ENCODE results near the gene MS4A14. TPM values are rescaled to one million over a fixed set of nuclear protein-coding genes. Genes with fewer than 3 reads are reported as not detected.

MS4A14 gene
- total and polyA plus RNA-seq, 2 experiments from 2014 or later, result not detected

DNA sequence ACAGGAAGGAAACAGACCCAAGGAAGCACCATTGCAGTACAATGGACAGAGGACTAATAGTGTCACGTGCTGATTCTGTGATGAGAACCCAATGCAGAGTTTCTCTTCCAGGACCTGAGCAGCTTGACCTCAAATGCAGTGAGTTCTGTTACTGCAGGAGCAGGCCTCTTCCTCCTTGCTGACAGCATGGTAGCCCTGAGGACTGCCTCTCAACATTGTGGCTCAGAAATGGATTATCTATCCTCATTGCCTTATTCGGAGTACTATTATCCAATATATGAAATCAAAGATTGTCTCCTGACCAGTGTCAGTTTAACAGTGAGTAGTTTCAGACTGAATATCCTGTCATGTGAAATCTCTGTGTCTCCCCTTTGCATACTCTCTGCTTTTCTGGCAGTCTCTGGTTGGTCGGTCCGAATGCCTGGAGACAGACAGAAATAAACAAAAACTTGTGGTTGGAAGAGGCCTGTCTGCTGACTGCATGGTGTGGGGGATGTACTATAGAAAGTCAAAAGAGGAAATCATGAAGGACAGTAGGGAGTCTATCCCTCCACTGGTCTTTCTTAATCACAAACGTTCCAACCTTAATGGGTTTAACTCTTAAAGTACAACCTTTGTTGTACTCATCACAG lies 6.9 kb upstream of the MS4A14 start:
- Mint-ChIP-seq H3K4me1 (no peaks in the 10 kb centered on the region), H3K27me3 (ENCODE audit: insufficient read depth, low read depth, poor library complexity) (peaks cover 1% of the 10 kb centered on the region), H3K27ac (no peak overlapping the region), H3K36me3 (ENCODE audit: low read depth) (no peaks in the 10 kb centered on the region), H3K9me3 (no peaks in the 10 kb centered on the region; the same call in 2 of the 3 replicates), H3K4me3 (no peak overlapping the region)
- Histone ChIP-seq H3K79me2 (replicated peaks; ENCODE audit: insufficient read depth) (no peaks in the 10 kb centered on the region), H4K20me1 (replicated peaks; ENCODE audit: insufficient read depth) (no peaks in the 10 kb centered on the region), H3F3A (replicated peaks; ENCODE audit: low read depth) (no peaks in the 10 kb centered on the region), H3K27me3 (ENCODE audit: insufficient read depth) (no peaks in the 10 kb centered on the region), H3K36me3 (ENCODE audit: insufficient read depth) (no peaks in the 10 kb centered on the region), H3K4me1 (ENCODE audit: insufficient read depth) (no peaks in the 10 kb centered on the region), H2AFZ (no peak overlapping the region), H3K4me2 (no peak overlapping the region), H3K27ac (ENCODE audit: low read depth) (no peak overlapping the region), H3K9me2 (ENCODE audit: insufficient read depth) (peaks cover 28% of the 10 kb centered on the region), H3K4me3 (no peak overlapping the region)
- no peak for ATAC-seq
- DNase-seq (ENCODE audit: low spot score), result no peak
- TF ChIP-seq POLR2AphosphoS5 (IDR thresholded peaks at IDR 0.05; ENCODE audit: low read depth), result no peak
- TF ChIP-seq STAT1 (IDR thresholded peaks at IDR 0.05; ENCODE audit: unreplicated experiment), result no peak
- no peak for TF ChIP-seq NANOG (IDR thresholded peaks at IDR 0.05; ENCODE audit: borderline replicate concordance)

DNA sequence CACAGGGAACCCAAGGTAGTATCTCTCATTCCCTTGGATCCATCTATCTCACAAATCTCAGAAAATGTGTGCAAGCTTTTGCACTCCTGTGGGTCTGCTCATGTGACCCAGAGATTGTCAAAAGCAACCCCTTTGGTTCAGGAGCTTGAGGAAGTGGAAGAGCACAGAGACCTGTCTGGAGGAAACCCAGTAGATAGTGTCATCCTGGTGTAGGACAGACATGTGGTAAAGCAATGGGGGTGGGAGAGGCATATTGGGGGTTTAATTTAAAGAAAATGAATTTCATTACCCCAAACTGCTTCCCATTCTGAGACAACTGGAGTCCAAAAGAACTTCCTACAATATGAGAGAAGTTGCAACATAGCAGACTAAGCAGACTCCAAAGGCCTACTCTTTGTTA lies 5.8 kb upstream of the MS4A14 start:
- Mint-ChIP-seq H3K27ac (no peak overlapping the region), H3K27me3 (ENCODE audit: insufficient read depth, low read depth, poor library complexity) (peaks cover 1% of the 10 kb centered on the region), H3K36me3 (ENCODE audit: low read depth) (no peaks in the 10 kb centered on the region), H3K4me3 (no peak overlapping the region), H3K9me3 (no peaks in the 10 kb centered on the region; the same call in 2 of the 3 replicates), H3K4me1 (no peaks in the 10 kb centered on the region)
- H3K79me2 ChIP-seq (replicated peaks; ENCODE audit: insufficient read depth), result no peaks in the 10 kb centered on the region
- no peaks in the 10 kb centered on the region for H4K20me1 ChIP-seq (replicated peaks; ENCODE audit: insufficient read depth)
- no peaks in the 10 kb centered on the region for H3F3A ChIP-seq (replicated peaks; ENCODE audit: low read depth)
- H3K4me1 ChIP-seq (ENCODE audit: insufficient read depth), result no peaks in the 10 kb centered on the region
- no peak overlapping the region for H3K4me2 ChIP-seq
- H3K27me3 ChIP-seq (ENCODE audit: insufficient read depth), result no peaks in the 10 kb centered on the region
- ATAC-seq (no peak), DNase-seq (ENCODE audit: low spot score) (no peak)
- no peak overlapping the region for H2AFZ ChIP-seq
- H3K27ac ChIP-seq (ENCODE audit: low read depth), result no peak overlapping the region
- no peaks in the 10 kb centered on the region for H3K36me3 ChIP-seq (ENCODE audit: insufficient read depth)
- H3K9me2 ChIP-seq (ENCODE audit: insufficient read depth), result peaks cover 23% of the 10 kb centered on the region
- no peak overlapping the region for H3K4me3 ChIP-seq
- TF ChIP-seq, protein P1, sequence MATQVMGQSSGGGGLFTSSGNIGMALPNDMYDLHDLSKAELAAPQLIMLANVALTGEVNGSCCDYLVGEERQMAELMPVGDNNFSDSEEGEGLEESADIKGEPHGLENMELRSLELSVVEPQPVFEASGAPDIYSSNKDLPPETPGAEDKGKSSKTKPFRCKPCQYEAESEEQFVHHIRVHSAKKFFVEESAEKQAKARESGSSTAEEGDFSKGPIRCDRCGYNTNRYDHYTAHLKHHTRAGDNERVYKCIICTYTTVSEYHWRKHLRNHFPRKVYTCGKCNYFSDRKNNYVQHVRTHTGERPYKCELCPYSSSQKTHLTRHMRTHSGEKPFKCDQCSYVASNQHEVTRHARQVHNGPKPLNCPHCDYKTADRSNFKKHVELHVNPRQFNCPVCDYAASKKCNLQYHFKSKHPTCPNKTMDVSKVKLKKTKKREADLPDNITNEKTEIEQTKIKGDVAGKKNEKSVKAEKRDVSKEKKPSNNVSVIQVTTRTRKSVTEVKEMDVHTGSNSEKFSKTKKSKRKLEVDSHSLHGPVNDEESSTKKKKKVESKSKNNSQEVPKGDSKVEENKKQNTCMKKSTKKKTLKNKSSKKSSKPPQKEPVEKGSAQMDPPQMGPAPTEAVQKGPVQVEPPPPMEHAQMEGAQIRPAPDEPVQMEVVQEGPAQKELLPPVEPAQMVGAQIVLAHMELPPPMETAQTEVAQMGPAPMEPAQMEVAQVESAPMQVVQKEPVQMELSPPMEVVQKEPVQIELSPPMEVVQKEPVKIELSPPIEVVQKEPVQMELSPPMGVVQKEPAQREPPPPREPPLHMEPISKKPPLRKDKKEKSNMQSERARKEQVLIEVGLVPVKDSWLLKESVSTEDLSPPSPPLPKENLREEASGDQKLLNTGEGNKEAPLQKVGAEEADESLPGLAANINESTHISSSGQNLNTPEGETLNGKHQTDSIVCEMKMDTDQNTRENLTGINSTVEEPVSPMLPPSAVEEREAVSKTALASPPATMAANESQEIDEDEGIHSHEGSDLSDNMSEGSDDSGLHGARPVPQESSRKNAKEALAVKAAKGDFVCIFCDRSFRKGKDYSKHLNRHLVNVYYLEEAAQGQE (IDR thresholded peaks at IDR 0.05; ENCODE audit: unreplicated experiment), result no peak
- TF ChIP-seq CREB1 (CRISPR knock-in tag; IDR thresholded peaks at IDR 0.05; ENCODE audit: low read depth) (no peak), EZH2 (IDR thresholded peaks at IDR 0.05; ENCODE audit: low read depth, unreplicated experiment) (no peak), EZH2phosphoT487 (IDR thresholded peaks at IDR 0.05; ENCODE audit: unreplicated experiment) (no peak), JUNB (IDR thresholded peaks at IDR 0.05; ENCODE audit: unreplicated experiment) (no peak), ZNF114 (CRISPR knock-in tag; IDR thresholded peaks at IDR 0.05) (no peak), NANOG (IDR thresholded peaks at IDR 0.05; ENCODE audit: borderline replicate concordance) (no peak), POLR2AphosphoS5 (IDR thresholded peaks at IDR 0.05; ENCODE audit: low read depth) (no peak), ZNF331 (CRISPR knock-in tag; IDR thresholded peaks at IDR 0.05; ENCODE audit: low read depth) (no peak)
- TF ChIP-seq, protein P2, sequence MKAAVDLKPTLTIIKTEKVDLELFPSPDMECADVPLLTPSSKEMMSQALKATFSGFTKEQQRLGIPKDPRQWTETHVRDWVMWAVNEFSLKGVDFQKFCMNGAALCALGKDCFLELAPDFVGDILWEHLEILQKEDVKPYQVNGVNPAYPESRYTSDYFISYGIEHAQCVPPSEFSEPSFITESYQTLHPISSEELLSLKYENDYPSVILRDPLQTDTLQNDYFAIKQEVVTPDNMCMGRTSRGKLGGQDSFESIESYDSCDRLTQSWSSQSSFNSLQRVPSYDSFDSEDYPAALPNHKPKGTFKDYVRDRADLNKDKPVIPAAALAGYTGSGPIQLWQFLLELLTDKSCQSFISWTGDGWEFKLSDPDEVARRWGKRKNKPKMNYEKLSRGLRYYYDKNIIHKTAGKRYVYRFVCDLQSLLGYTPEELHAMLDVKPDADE (IDR thresholded peaks at IDR 0.05), result no peak
- TF ChIP-seq, protein P3, sequence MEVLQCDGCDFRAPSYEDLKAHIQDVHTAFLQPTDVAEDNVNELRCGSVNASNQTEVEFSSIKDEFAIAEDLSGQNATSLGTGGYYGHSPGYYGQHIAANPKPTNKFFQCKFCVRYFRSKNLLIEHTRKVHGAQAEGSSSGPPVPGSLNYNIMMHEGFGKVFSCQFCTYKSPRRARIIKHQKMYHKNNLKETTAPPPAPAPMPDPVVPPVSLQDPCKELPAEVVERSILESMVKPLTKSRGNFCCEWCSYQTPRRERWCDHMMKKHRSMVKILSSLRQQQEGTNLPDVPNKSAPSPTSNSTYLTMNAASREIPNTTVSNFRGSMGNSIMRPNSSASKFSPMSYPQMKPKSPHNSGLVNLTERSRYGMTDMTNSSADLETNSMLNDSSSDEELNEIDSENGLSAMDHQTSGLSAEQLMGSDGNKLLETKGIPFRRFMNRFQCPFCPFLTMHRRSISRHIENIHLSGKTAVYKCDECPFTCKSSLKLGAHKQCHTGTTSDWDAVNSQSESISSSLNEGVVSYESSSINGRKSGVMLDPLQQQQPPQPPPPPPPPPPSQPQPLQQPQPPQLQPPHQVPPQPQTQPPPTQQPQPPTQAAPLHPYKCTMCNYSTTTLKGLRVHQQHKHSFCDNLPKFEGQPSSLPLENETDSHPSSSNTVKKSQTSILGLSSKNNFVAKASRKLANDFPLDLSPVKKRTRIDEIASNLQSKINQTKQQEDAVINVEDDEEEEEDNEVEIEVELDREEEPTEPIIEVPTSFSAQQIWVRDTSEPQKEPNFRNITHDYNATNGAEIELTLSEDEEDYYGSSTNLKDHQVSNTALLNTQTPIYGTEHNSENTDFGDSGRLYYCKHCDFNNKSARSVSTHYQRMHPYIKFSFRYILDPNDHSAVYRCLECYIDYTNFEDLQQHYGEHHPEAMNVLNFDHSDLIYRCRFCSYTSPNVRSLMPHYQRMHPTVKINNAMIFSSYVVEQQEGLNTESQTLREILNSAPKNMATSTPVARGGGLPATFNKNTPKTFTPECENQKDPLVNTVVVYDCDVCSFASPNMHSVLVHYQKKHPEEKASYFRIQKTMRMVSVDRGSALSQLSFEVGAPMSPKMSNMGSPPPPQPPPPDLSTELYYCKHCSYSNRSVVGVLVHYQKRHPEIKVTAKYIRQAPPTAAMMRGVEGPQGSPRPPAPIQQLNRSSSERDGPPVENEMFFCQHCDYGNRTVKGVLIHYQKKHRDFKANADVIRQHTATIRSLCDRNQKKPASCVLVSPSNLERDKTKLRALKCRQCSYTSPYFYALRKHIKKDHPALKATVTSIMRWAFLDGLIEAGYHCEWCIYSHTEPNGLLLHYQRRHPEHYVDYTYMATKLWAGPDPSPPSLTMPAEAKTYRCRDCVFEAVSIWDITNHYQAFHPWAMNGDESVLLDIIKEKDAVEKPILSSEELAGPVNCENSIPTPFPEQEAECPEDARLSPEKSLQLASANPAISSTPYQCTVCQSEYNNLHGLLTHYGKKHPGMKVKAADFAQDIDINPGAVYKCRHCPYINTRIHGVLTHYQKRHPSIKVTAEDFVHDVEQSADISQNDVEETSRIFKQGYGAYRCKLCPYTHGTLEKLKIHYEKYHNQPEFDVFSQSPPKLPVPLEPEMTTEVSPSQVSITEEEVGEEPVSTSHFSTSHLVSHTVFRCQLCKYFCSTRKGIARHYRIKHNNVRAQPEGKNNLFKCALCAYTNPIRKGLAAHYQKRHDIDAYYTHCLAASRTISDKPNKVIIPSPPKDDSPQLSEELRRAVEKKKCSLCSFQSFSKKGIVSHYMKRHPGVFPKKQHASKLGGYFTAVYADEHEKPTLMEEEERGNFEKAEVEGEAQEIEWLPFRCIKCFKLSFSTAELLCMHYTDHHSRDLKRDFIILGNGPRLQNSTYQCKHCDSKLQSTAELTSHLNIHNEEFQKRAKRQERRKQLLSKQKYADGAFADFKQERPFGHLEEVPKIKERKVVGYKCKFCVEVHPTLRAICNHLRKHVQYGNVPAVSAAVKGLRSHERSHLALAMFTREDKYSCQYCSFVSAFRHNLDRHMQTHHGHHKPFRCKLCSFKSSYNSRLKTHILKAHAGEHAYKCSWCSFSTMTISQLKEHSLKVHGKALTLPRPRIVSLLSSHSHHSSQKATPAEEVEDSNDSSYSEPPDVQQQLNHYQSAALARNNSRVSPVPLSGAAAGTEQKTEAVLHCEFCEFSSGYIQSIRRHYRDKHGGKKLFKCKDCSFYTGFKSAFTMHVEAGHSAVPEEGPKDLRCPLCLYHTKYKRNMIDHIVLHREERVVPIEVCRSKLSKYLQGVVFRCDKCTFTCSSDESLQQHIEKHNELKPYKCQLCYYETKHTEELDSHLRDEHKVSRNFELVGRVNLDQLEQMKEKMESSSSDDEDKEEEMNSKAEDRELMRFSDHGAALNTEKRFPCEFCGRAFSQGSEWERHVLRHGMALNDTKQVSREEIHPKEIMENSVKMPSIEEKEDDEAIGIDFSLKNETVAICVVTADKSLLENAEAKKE (CRISPR knock-in tag; IDR thresholded peaks at IDR 0.05), result no peak
